ENCODE data around the gene APOB. TPM values are rescaled to one million over a fixed set of nuclear protein-coding genes. Genes with fewer than 3 reads are reported as not detected.

Gene APOB
- total and polyA plus RNA-seq, 2 of the 13 experiments (the other 11 are each of a cell fraction or from before 2014, with no cell fraction given): 1,569 to 2,515 TPM

GRCh38 chr2:21020031-21020667 is 23.7 kb downstream of the APOB start (continued):
- TF ChIP-seq PPARG (CRISPR knock-in tag; conservative IDR thresholded peaks at IDR 0.05) (no peak), AGO1 (IDR thresholded peaks at IDR 0.05; ENCODE audit: low read depth, low read length, poor library complexity, severe bottlenecking) (no peak), ZZZ3 (CRISPR knock-in tag; IDR thresholded peaks at IDR 0.05; ENCODE audit: borderline replicate concordance) (no peak), KAT7 (CRISPR knock-in tag; IDR thresholded peaks at IDR 0.05; ENCODE audit: borderline replicate concordance) (no peak), ZNF432 (CRISPR knock-in tag; IDR thresholded peaks at IDR 0.05; ENCODE audit: borderline replicate concordance) (no peak), HNF4A (CRISPR knock-in tag; IDR thresholded peaks at IDR 0.05) (no peak), TFDP2 (CRISPR knock-in tag; IDR thresholded peaks at IDR 0.05) (no peak), FOXC1 (CRISPR knock-in tag; IDR thresholded peaks at IDR 0.05; ENCODE audit: borderline replicate concordance) (peak; percentile 58; the same call in 1 of the 2 replicates), SMAD9 (CRISPR knock-in tag; IDR thresholded peaks at IDR 0.05) (no peak), CTCF (CRISPR knock-in tag; IDR thresholded peaks at IDR 0.05) (no peak), ZBTB1 (CRISPR knock-in tag; IDR thresholded peaks at IDR 0.05; ENCODE audit: borderline replicate concordance) (no peak), PHF21A (CRISPR knock-in tag; IDR thresholded peaks at IDR 0.05) (no peak), ZNF770 (CRISPR knock-in tag; IDR thresholded peaks at IDR 0.05) (no peak), IRF2 (CRISPR knock-in tag; IDR thresholded peaks at IDR 0.05) (no peak; the same call in 1 of the 2 replicates), ZNF577 (CRISPR knock-in tag; IDR thresholded peaks at IDR 0.05; ENCODE audit: borderline replicate concordance, low read depth) (no peak), HES4 (CRISPR knock-in tag; IDR thresholded peaks at IDR 0.05; ENCODE audit: borderline replicate concordance) (no peak), MATR3 (CRISPR knock-in tag; IDR thresholded peaks at IDR 0.05) (no peak), HOXD1 (CRISPR knock-in tag; IDR thresholded peaks at IDR 0.05) (no peak), BRD4 (CRISPR knock-in tag; IDR thresholded peaks at IDR 0.05) (no peak), ZNF501 (CRISPR knock-in tag; IDR thresholded peaks at IDR 0.05) (no peak)

Measured in HepG2 (cell line).